Mucosa of descending colon (tissue), 3 donors: ENCODE data around the gene ATP13A2. TPM values are rescaled to one million over a fixed set of nuclear protein-coding genes. Genes with fewer than 3 reads are reported as not detected.

Experiments used
- ATAC-seq: fragments of 200-7000 bp; cut with Tn5 transposase; one replicate; pipeline ENCODE4 v1.9.1; 2020; ENCODE audit warnings: mild to moderate bottlenecking, moderate library complexity
- DNase-seq, 3 donors: peaks; one replicate each; pipeline ENCODE4 v3.0.0-alpha.2; 2020
- H3K36me3 ChIP-seq: fragments of 200-600 bp; one replicate; pipeline ENCODE4 v1.8.0; 2021; ENCODE audit warnings: low read depth, mild to moderate bottlenecking
- H3K4me1 ChIP-seq: fragments of 200-600 bp; one replicate; pipeline ENCODE4 v1.8.0; 2021; ENCODE audit warnings: low read depth, mild to moderate bottlenecking
- H3K4me3 ChIP-seq: fragments of 200-600 bp; one replicate; pipeline ENCODE4 v1.8.0; 2021; ENCODE audit warnings: mild to moderate bottlenecking
- H3K9me3 ChIP-seq: fragments of 200-600 bp; one replicate; pipeline ENCODE4 v1.8.0; 2021; ENCODE audit warnings: mild to moderate bottlenecking
- CTCF ChIP-seq: fragments of 200-600 bp; IDR thresholded peaks from one replicate; pipeline ENCODE4 v1.8.0; 2022; ENCODE audit warnings: antibody characterized with exemption, mild to moderate bottlenecking
- intact Hi-C, 2 donors: fragments of 100-400 bp; cut with DNase I in 1 of 2; cut with micrococcal nuclease in 1 of 2; formaldehyde crosslinking; loops; one replicate each; pipeline versions ENCODE4 v1.11.0 to v1.11.1; 2022; cut with DNase I, micrococcal nuclease
- total RNA-seq, 3 donors: library from RNA; stranded (reverse); fragmentation: NEBNext Ultra II Directional in 2 of 3; extraction: Animal tissue kit (Norgen Biotek cat#: 25700) in 2 of 3; gene quantifications; one replicate each; pipeline versions ENCODE4 v1.2.1 to v1.2.4, GENCODE V29; 2021 to 2023
- donor health status: DM: no; HTN: no; CAD: no; lungs with moderate emphysema.
- donor health status: DM: no; HTN: no; CAD: no.
- donor health status: DM: no; HTN: yes; CAD: no.

ATP13A2 gene
- total RNA-seq, 3 donors from 2014 or later, result 36.0 to 53.5 (median 44.1) TPM

- ATAC-seq (no peak), DNase-seq (no peak)
- H3K9me3 ChIP-seq, result no peaks in the 10 kb centered on the region
- intact Hi-C loops, result no loop called here
- H3K4me3 ChIP-seq, result no peak overlapping the region
- TF ChIP-seq CTCF, result no peak
- peaks cover 19% of the 10 kb centered on the region for H3K4me1 ChIP-seq
- H3K36me3 ChIP-seq, result no peaks in the 10 kb centered on the region
Observed at GRCh38 chr1:17056551-17056950, 44.8 kb upstream of the ATP13A2 start.

GRCh38 chr1:17055801-17056200 lies 44.1 kb upstream of the ATP13A2 start:
- H3K36me3 ChIP-seq, result no peaks in the 10 kb centered on the region
- ATAC-seq, result no peak
- no peaks in the 10 kb centered on the region for H3K9me3 ChIP-seq
- intact Hi-C loops, result no loop called here
- no peak overlapping the region for H3K4me3 ChIP-seq
- peaks cover 20% of the 10 kb centered on the region for H3K4me1 ChIP-seq
- no peak for TF ChIP-seq CTCF
- no peak for DNase-seq

GRCh38 chr1:17053685-17054410 lies 42.1 kb upstream of the ATP13A2 start, which contains the start of gene SDHB:
Gene SDHB, minus strand, starts transcription at chr1:17054032. Its CDS starts 13 bp downstream, at chr1:17054019.
- Histone ChIP-seq H3K9me3 (no peaks in the 10 kb centered on the region), H3K36me3 (no peaks in the 10 kb centered on the region), H3K4me3 (peak within 1 kb of the TSS; percentile 63), H3K4me1 (peaks cover 20% of the 10 kb centered on the region)
- peak; percentile 99 for ATAC-seq
- peak; percentile 98 to 100 (median 99) for DNase-seq
- TF ChIP-seq CTCF, result peak; percentile 14
- intact Hi-C loops, result no loop called here

- H3K36me3 ChIP-seq, result no peaks in the 10 kb centered on the region
- H3K4me1 ChIP-seq, result peaks cover 20% of the 10 kb centered on the region
- peak in 2 of 3 donors; percentile 24 to 43 for DNase-seq
- peak; percentile 32 for ATAC-seq
- H3K4me3 ChIP-seq, result peak overlapping the region; percentile 63
- intact Hi-C loops, result no loop called here
- H3K9me3 ChIP-seq, result no peaks in the 10 kb centered on the region
- no peak for TF ChIP-seq CTCF
Observed at GRCh38 chr1:17053086-17053684, 41.5 kb upstream of the ATP13A2 start.

- Histone ChIP-seq H3K9me3 (no peaks in the 10 kb centered on the region), H3K36me3 (no peaks in the 10 kb centered on the region), H3K4me1 (peaks cover 20% of the 10 kb centered on the region), H3K4me3 (no peak overlapping the region)
- DNase-seq (no peak), ATAC-seq (no peak)
- intact Hi-C loops, result no loop called here
- no peak for TF ChIP-seq CTCF
Observed at GRCh38 chr1:17052641-17053040, 40.9 kb upstream of the ATP13A2 start.
